HL-60/S4 (cell line): Measurements from ENCODE around the gene ZNF691.

Source experiments
- in situ Hi-C: fragments of 300-500 bp; cut with MboI; formaldehyde crosslinking; loops from 2 replicates; pipeline ENCODE4 v1.14.3; 2022; ENCODE audit warnings: low sequenced_read_pairs

ZNF691 gene

DNA sequence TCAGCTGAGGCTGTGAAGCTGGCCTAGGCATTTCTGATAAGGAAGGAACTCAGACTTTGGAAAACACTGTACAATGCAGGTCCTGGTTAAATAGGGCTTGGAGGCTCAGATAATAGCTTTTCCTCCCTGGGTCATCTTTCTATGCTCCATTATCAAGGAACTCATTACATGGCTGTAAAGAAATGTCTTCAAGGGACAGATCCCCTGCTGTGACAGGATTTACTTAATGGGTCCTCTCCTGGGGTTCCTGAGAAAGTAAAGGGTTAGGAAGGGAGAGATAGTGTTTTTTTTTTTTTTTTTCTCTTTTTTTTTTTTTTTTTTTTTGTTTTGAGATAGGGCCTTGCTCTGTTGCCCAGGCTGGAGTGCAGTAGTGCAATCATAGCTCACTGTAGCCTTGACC, 15.1 kb upstream of the ZNF691 start:
- in situ Hi-C loops: no loop called here

DNA sequence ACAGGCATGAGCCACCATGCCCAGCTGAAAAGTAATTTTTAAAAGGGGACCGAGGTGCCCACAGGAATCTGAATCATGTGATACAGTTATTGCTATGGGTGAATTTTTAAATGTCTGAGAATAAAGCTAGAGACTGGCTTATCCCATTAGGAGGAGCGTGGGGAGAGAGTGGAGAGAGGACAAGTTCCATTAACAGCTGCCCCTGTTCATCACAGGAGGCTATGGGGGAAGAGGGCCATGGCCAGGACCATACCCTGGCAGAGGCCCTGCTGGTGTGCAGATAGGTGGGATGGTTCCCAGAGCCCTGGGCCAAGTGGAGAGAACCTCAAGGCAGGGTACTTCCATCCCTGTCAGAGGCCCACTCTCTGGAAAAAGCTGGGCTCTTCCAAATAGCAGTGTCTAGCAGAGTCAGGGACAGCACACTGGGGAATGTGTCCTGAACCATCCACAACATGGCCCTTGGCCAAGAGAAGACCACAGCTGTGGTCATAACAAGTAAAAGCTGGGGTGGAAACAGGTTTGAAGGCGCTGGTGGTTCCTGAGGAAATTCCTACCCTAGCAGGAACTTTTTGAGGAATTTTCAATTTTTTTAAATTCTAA, 13.7 kb upstream of the ZNF691 start:
- in situ Hi-C loops: no loop called here

- in situ Hi-C loops: no loop called here
These were observed 12.4 kb upstream of the ZNF691 start for GRCh38 chr1:42833981-42834380.

DNA sequence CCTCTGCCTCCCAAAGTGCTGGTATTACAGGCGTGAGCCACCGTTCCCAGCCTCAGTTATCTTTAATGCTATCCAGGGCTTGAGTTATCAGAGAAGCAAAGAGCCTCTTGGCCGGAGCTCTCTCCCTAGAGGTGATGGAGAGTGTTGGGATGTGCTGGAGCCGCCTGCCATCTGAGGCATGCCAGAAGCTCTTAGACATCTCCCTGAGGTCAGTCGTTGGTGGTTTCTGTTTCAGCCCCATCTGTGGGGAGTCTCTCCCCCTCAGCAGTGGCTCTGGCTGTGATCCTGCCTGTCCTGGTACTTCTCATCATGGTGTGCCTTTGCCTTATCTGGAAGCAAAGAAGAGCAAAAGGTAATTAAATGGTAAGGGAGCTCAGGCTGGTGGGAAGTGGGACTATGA, 11.6 kb upstream of the ZNF691 start:
- in situ Hi-C loops: no loop called here

- in situ Hi-C loops: no loop called here
These were observed 11.0 kb upstream of the ZNF691 start for GRCh38 chr1:42835422-42835821.

GRCh38 chr1:42837709-42838108, 8.7 kb upstream of the ZNF691 start:
- in situ Hi-C loops: no loop called here

GRCh38 chr1:42838482-42839190, 7.8 kb upstream of the ZNF691 start:
- in situ Hi-C loops: no loop called here

- in situ Hi-C loops: no loop called here
These were observed 5.4 kb upstream of the ZNF691 start for GRCh38 chr1:42841010-42841409.

- in situ Hi-C loops: no loop called here
These were observed 4.8 kb upstream of the ZNF691 start for GRCh38 chr1:42841440-42842147.

- in situ Hi-C loops: no loop called here
These were observed 1.7 kb upstream of the ZNF691 start for GRCh38 chr1:42844592-42845140.

DNA sequence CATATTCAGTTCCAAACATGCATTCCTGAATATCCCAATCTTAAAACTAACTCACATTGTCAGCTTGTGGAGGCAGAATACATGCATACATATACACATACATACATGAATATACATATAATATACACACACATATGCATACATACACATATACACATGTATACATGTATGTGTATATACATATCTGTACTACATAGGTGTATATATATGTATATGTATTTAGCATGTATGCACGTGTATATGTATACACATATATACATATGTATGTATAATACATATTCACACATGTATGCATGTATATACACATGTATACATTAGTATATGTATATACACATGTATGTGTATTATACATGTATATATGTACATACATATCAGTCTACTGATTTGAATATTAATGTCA, 1.2 kb upstream of the ZNF691 start:
- in situ Hi-C loops: no loop called here

DNA sequence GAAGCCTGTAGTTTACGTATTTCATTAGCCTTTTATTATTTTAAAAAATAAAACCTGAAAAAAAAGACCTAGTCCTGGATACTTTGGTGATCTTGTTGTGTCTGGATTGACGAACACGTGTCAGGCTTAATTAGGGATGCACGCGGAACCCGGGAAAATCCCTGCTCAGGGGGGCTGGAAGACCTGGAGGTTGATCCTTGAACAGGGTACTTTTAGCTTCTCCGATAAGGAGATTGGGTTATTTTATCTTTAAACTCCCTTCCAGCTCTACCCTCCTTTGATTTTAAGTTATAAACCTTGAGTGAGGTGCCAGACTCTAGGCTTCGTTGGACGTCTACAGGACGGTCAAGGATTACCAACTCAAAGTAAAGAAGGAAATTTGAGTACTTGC, 552 bp upstream of the ZNF691 start:
- in situ Hi-C loops: no loop called here

- in situ Hi-C loops: no loop called here
These were observed 740 bp downstream of the ZNF691 start for GRCh38 chr1:42847111-42847595.

DNA sequence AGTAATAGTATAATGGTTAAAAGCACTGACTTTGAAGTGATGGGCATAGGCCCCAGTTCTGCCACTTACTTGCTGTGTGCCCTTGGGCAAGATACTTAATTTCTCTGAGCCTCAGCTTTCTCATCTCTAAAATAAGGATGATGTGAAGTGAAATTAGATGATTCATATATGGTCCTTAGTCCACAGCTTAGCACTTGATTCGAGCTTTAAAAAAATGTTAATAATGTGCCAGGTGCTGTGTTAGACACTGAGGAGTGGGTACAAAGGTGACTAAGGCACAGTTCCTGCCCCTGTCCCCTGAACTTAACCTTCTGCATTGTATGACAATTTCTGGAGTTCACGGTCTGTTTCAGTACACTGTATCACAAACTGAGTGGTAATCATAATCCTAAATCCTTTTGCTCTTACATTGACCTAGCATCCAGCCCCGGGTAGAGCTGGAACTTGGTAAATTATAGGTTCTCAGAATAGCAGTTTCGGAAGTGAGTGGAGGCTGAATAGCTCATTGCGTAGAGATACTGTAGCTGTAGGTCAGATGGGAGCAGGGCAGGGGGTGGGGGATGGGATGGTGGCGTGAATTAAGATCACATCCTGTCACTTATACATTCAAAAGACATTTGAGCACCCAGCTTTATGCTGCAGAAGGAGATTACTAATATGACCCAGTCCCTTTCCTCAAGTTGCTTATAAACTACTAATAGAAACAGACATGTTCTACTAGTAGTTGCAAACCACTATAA, 1.5 kb downstream of the ZNF691 start:
- in situ Hi-C loops: no loop called here

- in situ Hi-C loops: no loop called here
These were observed 2.6 kb downstream of the ZNF691 start for GRCh38 chr1:42848823-42849537.

DNA sequence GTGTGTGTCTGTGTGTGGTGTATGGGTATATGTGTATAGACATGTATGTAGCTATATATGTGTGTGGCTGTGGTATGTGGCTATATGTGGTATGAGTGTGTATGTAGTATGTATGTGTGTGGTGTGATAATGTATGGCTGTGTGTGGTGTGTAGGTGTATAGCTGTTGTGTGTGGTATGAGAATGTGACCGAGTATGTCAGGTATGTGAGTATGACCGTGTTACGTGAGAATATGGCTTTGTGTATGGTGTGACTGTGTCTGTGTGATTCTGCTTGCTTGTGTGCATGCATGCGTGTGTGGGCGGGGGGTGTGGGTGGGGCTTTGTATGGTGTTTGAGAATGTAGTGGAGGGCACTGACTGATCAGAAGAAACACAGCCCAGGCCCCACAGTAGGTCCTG, 3.5 kb downstream of the ZNF691 start:
- in situ Hi-C loops: no loop called here

DNA sequence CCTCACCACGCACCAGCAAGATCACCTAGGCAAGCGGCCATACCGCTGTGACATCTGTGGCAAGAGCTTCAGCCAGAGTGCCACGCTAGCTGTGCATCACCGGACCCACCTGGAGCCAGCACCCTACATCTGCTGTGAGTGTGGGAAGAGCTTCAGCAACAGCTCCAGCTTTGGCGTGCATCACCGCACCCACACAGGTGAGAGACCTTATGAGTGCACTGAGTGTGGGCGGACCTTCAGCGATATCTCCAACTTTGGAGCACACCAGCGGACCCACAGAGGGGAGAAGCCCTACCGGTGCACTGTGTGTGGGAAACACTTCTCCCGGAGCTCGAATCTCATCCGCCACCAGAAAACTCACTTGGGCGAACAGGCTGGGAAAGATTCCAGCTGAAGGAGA, 5.0 kb downstream of the ZNF691 start:
- in situ Hi-C loops: no loop called here

- in situ Hi-C loops: no loop called here
These were observed 5.7 kb downstream of the ZNF691 start for GRCh38 chr1:42851960-42852607.

DNA sequence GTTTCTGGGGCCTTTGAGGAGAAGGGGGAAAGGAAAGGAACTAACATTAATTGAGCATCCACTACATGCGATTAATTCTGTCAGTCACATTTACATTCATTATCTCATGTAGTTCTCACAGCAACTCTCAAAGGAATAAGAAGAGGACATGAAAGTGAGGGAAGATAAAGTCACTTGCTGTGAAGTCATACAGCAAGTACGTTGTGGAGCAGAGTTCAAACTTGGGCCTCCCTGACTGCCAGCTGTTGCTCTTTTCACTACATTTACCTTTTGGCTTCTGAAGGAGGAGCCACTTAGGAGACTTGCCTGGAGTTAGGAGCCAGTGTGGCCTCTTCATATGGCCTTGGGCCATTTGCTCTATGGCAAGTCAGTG, 6.2 kb downstream of the ZNF691 start:
- in situ Hi-C loops: no loop called here
